Right lobe of liver (tissue), 6 donors: ENCODE data around the gene MAFB. TPM values are rescaled to one million over a fixed set of nuclear protein-coding genes. Genes with fewer than 3 reads are reported as not detected.
"Not testable (repeated sequence)": the region's sequence is repeated elsewhere in the genome, so short reads cannot be mapped to it uniquely, and the experiment has no call there.

Experiments used
- ATAC-seq, 4 donors: fragments of 200-7000 bp; cut with Tn5 transposase; one replicate each; pipeline ENCODE4 v1.9.1; 2020; ENCODE audit warnings: mild to moderate bottlenecking in 4 of 4, moderate library complexity in 4 of 4
- DNase-seq, 3 donors: peaks; one replicate each; pipeline ENCODE4 v3.0.0-alpha.2; 2020
- H3K27ac ChIP-seq, 3 donors: fragments of 200-600 bp; one replicate each; pipeline ENCODE4 v1.8.0; 2022
- H3K27me3 ChIP-seq, 2 donors: fragments of 200-600 bp; one replicate each; pipeline ENCODE4 v1.8.0; 2022
- H3K36me3 ChIP-seq, 4 donors: fragments of 200-600 bp; sonication (generic) in 1 of 4; one replicate each; pipeline versions ENCODE4 v1.5.1 to v1.8.0; 2017 to 2022; ENCODE audit warnings: control low read depth in 1 of 4
- H3K4me1 ChIP-seq, 4 donors: fragments of 200-600 bp; sonication (generic) in 1 of 4; one replicate each; pipeline versions ENCODE4 v1.5.1 to v1.8.0; 2017 to 2022; ENCODE audit warnings: control low read depth in 1 of 4
- H3K4me3 ChIP-seq, 3 donors: fragments of 200-600 bp; one replicate each; pipeline ENCODE4 v1.8.0; 2022
- H3K9me3 ChIP-seq, 4 donors: fragments of 200-600 bp; sonication (generic) in 1 of 4; one replicate each; pipeline versions ENCODE4 v1.5.1 to v1.8.0; 2017 to 2022; ENCODE audit warnings: control low read depth in 1 of 4
- POLR2A ChIP-seq: fragments of 450-650 bp; IDR thresholded peaks from one replicate; pipeline ENCODE4 v1.6.1; 2017; ENCODE audit warnings: antibody characterized with exemption, mild to moderate bottlenecking
- WGBS: methylation state at CpG from one replicate; pipeline ENCODE4 v1.1.6; 2018; ENCODE audit warnings: low coverage, low lambda C conversion rate; ENCODE audit not compliant: insufficient coverage; ENCODE audit errors: missing lambda C conversion rate; 5-methylcytosine and 5-hydroxymethylcytosine counted together
- intact Hi-C, 2 donors: fragments of 100-400 bp; cut with DNase I; formaldehyde crosslinking; loops; one replicate each; pipeline versions ENCODE4 v1.11.2 to v1.14.1; 2022
- long read RNA-seq: library from polyadenylated mRNA; unstranded; transcript quantifications from one replicate; pipeline ENCODE4 v2.0.0, GENCODE V29; 2019
- total RNA-seq, 6 experiments: library from RNA; depleted of rRNA in 2 of 6; stranded (reverse); fragments of >200 nt in 2 of 6; fragmentation: NEBNext Ultra II Directional in 3 of 6; extraction: Animal tissue kit (Norgen Biotek cat#: 25700) in 3 of 6; gene quantifications; one replicate each; pipeline versions ENCODE4 v1.1.0 to v1.2.4, GENCODE V29; 2016 to 2023
- TF ChIP-seq, protein P1 (sequence below), 4 donors: fragments of 200-600 bp in 3 of 4; fragments of 450-650 bp in 1 of 4; IDR thresholded peaks; one replicate each; pipeline versions ENCODE4 v1.5.1 to v1.8.0; 2016 to 2022; ENCODE audit warnings: antibody characterized with exemption in 4 of 4, mild to moderate bottlenecking in 2 of 4
- donor health status: DM: no; HTN: yes; CAD: no.
- donor health status: DM: no; HTN: no; CAD: no.
- donor health status: DM: no; HTN: no; CAD: no.
- donor health status: DM: no; HTN: yes; CAD: no.
- donor health status: DM: no; HTN: yes; CAD: no.

MAFB gene
- total RNA-seq = 10 to 100 TPM; 16.6 to 32.3 (median 22.5) TPM
- long read RNA-seq, partial matches to known transcripts = 0 of 1 reads
- long read RNA-seq, other reads (novel, unspliced or antisense) = 0 of 1 reads

DNA sequence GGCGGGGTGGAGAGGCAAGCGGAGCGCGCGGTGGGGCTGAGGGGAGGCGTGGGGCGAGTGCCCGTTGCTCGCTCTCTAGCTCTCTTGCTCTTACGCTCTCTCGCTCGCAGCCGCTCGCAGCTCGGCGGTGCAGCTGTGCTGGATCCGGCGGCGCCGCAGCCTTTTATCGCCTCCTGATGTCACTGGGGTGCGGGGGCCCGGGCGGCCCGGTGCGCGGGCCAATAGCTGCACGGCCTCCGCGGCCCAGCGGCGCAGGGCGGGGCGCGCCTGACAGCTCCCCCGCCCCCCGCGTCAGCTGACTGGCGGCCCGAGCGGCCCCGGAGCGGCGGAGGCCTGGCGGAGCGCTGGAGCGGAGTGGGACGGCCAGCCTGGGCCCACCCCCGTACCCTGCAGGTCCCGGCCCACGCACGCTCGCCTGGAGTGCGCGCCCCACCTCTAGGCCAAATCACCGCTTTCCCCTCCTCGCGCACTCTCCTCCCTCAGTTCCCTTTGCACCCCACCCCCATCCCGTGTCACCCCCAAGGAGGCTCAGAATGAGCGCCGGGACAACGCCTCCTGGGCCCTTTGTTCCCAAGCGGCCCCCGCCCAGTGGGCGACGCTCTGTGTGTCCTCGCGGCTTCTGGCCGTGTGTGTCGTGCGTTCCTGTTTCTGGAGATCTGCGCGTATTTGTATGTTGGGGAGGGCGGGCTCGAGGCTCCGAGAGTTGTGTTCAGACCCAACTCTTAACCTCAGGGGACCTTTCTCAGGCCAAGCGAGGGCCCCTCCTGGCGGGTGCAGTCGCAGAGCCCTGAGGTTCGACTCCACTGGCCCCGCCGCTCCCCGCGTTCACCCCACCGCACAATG lies at the start of gene MAFB:
Gene MAFB (minus strand): TSS at position 137 of the 843 bp plus-strand sequence. CDS start 386 bp downstream, outside the sequence.
- Histone ChIP-seq H3K27me3 (no peaks in the 10 kb centered on the region), H3K27ac (peak within 1 kb of the TSS; percentile 89 to 98 (median 96)), H3K9me3 (no peaks in the 10 kb centered on the region), H3K4me1 (peaks cover 0 to 17% (median 7%) of the 10 kb centered on the region in 4 donors), H3K36me3 (peaks cover 0 to 5% (median 0%) of the 10 kb centered on the region in 4 donors), H3K4me3 (peak within 1 kb of the TSS; percentile 47 to 87 (median 80))
- ATAC-seq = peak; percentile 67 to 82 (median 72)
- under 1% methylated on average over 23 of the region's 85 CpGs for WGBS
- intact Hi-C loops = loop anchor here in 1 of 2 donors (10.0 kb wide), 2 partner anchors 135 to 425 kb away; no protein-coding TSS in a partner anchor
- peak; percentile 95 to 97 (median 96) for DNase-seq
- TF ChIP-seq, protein P1, sequence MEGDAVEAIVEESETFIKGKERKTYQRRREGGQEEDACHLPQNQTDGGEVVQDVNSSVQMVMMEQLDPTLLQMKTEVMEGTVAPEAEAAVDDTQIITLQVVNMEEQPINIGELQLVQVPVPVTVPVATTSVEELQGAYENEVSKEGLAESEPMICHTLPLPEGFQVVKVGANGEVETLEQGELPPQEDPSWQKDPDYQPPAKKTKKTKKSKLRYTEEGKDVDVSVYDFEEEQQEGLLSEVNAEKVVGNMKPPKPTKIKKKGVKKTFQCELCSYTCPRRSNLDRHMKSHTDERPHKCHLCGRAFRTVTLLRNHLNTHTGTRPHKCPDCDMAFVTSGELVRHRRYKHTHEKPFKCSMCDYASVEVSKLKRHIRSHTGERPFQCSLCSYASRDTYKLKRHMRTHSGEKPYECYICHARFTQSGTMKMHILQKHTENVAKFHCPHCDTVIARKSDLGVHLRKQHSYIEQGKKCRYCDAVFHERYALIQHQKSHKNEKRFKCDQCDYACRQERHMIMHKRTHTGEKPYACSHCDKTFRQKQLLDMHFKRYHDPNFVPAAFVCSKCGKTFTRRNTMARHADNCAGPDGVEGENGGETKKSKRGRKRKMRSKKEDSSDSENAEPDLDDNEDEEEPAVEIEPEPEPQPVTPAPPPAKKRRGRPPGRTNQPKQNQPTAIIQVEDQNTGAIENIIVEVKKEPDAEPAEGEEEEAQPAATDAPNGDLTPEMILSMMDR (IDR thresholded peaks at IDR 0.05) = no peak
- TF ChIP-seq POLR2A = peak; percentile 100

DNA sequence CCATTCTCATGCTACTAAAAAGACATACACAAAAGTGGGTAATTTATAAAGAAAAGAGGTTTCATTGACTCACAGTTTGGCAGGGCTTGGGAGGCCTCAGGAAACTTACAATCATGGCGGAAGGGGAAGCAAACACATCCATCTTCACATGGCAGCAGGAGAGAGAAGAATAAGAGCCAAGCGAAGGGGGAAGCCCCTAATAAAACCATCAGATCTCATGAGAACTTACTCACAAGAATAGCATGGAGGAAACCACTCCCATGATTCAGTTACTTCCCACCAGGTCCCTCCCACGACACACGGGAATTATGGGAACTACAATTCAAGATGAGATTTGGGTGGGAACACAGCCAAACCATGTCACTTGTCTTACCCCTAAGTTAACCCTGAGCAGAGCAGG lies 47.4 kb upstream of the MAFB start:
- H3K9me3 ChIP-seq, intact Hi-C loops, ATAC-seq, H3K4me1 ChIP-seq, H3K36me3 ChIP-seq, H3K27me3 ChIP-seq, H3K27ac ChIP-seq, H3K4me3 ChIP-seq, DNase-seq: not testable (repeated sequence)
- 66% methylated on average over 4 of the region's 4 CpGs for WGBS

DNA sequence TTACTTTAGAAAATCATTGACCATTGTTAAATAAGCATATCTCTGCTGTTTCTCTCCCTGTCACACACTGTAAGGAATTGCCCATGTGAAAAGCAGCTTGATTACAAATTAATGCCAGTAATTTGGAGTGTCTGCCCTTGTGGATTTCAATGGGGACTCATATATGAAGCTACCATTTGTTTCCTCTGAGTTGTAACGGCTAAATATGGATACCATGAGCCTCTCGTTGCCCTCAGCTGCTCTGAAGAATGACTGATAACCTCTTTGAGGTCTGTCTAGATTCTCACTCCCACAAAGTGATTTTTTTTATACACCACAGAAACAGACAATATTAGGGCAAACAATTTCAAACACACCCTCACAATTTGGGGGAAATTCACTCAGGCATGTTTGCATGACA lies 40.0 kb upstream of the MAFB start:
- TF ChIP-seq POLR2A = no peak
- TF ChIP-seq, protein P1 (IDR thresholded peaks at IDR 0.05) = no peak
- DNase-seq (no peak), ATAC-seq (no peak)
- intact Hi-C loops = no loop called here
- no peaks in the 10 kb centered on the region for H3K36me3 ChIP-seq
- no peak overlapping the region for H3K4me3 ChIP-seq
- H3K9me3 ChIP-seq = no peaks in the 10 kb centered on the region
- no peaks in the 10 kb centered on the region for H3K4me1 ChIP-seq
- H3K27ac ChIP-seq = no peak overlapping the region
- no peaks in the 10 kb centered on the region for H3K27me3 ChIP-seq
- WGBS = 45% methylated on average over 2 of the region's 2 CpGs

DNA sequence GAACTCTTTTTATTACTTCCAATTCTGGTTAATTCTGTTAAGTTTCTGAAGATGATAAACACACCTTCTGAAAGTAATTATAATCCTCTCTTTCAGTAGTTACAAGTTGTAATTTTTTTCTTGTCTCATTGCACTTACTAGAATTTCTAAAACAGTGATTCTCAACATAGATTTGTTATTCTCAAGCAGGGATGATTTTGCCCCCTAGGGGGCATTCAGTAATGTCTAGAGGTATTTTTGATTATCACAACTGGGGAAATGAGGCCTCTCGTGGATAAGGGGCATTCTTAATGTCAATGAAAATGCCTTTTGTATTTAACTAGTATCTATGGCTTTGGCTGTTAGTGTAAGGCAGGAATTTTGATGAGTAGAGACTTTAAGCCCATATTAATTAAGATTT lies 39.4 kb upstream of the MAFB start:
- no peaks in the 10 kb centered on the region for H3K27me3 ChIP-seq
- H3K27ac ChIP-seq = no peak overlapping the region
- ATAC-seq (no peak), DNase-seq (no peak)
- H3K4me1 ChIP-seq = no peaks in the 10 kb centered on the region
- no peak overlapping the region for H3K4me3 ChIP-seq
- WGBS = 23% methylated on average over 1 of the region's 1 CpG
- TF ChIP-seq, protein P1 (IDR thresholded peaks at IDR 0.05) = peak in 1 of 4 donors; percentile 12
- TF ChIP-seq POLR2A = no peak
- H3K36me3 ChIP-seq = no peaks in the 10 kb centered on the region
- intact Hi-C loops = no loop called here
- H3K9me3 ChIP-seq = no peaks in the 10 kb centered on the region

DNA sequence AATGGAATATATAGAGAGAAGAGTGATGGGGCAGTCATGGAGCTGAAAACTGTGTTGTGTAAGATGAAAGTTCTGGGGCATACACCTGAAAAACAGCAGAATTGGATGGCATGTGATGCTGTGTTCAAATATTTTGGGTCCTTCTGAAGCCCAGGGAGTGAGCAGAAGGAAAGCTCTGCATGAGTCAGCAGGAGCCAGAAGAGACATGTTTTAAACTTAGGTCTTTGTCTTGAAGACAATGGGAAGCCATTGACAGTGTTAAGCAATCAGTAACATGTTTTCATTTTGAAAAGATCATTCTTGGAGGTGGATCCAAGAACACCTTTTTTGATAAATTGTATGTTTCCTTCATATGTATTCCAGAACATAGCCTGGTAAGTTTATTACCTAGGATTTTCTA lies 38.9 kb upstream of the MAFB start:
- Histone ChIP-seq H3K36me3 (no peaks in the 10 kb centered on the region), H3K27ac (no peak overlapping the region), H3K27me3 (no peaks in the 10 kb centered on the region), H3K4me3 (no peak overlapping the region), H3K9me3 (no peaks in the 10 kb centered on the region), H3K4me1 (no peaks in the 10 kb centered on the region)
- intact Hi-C loops = no loop called here
- ATAC-seq (no peak), DNase-seq (no peak)
- TF ChIP-seq, protein P1 (IDR thresholded peaks at IDR 0.05) = no peak
- no peak for TF ChIP-seq POLR2A
